H9 (cell line): ENCODE measurements around the gene ATRIP. TPM values are rescaled to one million over a fixed set of nuclear protein-coding genes. Genes with fewer than 3 reads are reported as not detected.
"Not testable (repeated sequence)": the region's sequence is repeated elsewhere in the genome, so short reads cannot be mapped to it uniquely, and the experiment has no call there.

Experiments
- DNase-seq: peaks from one replicate; pipeline ENCODE4 v3.0.0-alpha.2; 2017
- H2AFZ ChIP-seq: one replicate; pipeline ENCODE4 v1.6.1; 2013; ENCODE audit warnings: mild to moderate bottlenecking, low read length, control low read depth, moderate library complexity
- H2AK5ac ChIP-seq: 2 replicates; pipeline ENCODE4 v1.6.1; 2013; ENCODE audit warnings: low read length, control low read depth, mixed read lengths; ENCODE audit not compliant: insufficient read length
- H2BK120ac ChIP-seq: one replicate; pipeline ENCODE4 v1.6.1; 2013; ENCODE audit warnings: low read depth, mild to moderate bottlenecking, low read length, control low read depth, inconsistent platforms; ENCODE audit not compliant: poor library complexity, severe bottlenecking
- H2BK12ac ChIP-seq: 2 replicates; pipeline ENCODE4 v1.6.1; 2013; ENCODE audit warnings: low read length, control low read depth, mixed read lengths, low read depth; ENCODE audit not compliant: insufficient read length
- H2BK15ac ChIP-seq: 2 replicates; pipeline ENCODE4 v1.6.1; 2013; ENCODE audit warnings: low read depth, low read length, control low read depth
- H2BK20ac ChIP-seq: one replicate; pipeline ENCODE4 v1.6.1; 2013; ENCODE audit warnings: low read depth, mild to moderate bottlenecking, low read length, control low read depth, inconsistent platforms; ENCODE audit not compliant: poor library complexity, severe bottlenecking
- H2BK5ac ChIP-seq: 2 replicates; pipeline ENCODE4 v1.6.1; 2013; ENCODE audit warnings: low read length, control low read depth, mixed read lengths; ENCODE audit not compliant: insufficient read length
- H3K14ac ChIP-seq: 2 replicates; pipeline ENCODE4 v1.6.1; 2013; ENCODE audit warnings: low read length, control low read depth; ENCODE audit not compliant: insufficient read depth
- H3K18ac ChIP-seq: 2 replicates; pipeline ENCODE4 v1.6.1; 2013; ENCODE audit warnings: low read depth, mild to moderate bottlenecking, mixed read lengths, low read length, control low read depth; ENCODE audit not compliant: insufficient read length
- H3K23ac ChIP-seq: 2 replicates; pipeline ENCODE4 v1.6.1; 2013; ENCODE audit warnings: low read length, control low read depth, mixed read lengths, low read depth; ENCODE audit not compliant: insufficient read length
- H3K23me2 ChIP-seq: 2 replicates; pipeline ENCODE4 v1.6.1; 2013; ENCODE audit warnings: low read depth, mild to moderate bottlenecking, mixed read lengths, low read length, control low read depth; ENCODE audit not compliant: insufficient read length, poor library complexity, severe bottlenecking
- H3K27ac ChIP-seq: 2 replicates; pipeline ENCODE4 v1.5.1; 2013; ENCODE audit warnings: low read length, control low read depth, mixed read lengths, low read depth; ENCODE audit not compliant: insufficient read length
- H3K27me3 ChIP-seq: 2 replicates; pipeline ENCODE4 v1.6.1; 2013; ENCODE audit warnings: low read length, control low read depth, inconsistent platforms; ENCODE audit not compliant: insufficient read depth
- H3K4ac ChIP-seq: 2 replicates; pipeline ENCODE4 v1.6.1; 2013; ENCODE audit warnings: low read depth, mild to moderate bottlenecking, control low read depth, inconsistent platforms, low read length, moderate library complexity
- H3K4me1 ChIP-seq: 2 replicates; pipeline ENCODE4 v1.6.1; 2013; ENCODE audit warnings: low read length, control low read depth, inconsistent platforms; ENCODE audit not compliant: insufficient read depth
- H3K4me2 ChIP-seq: 2 replicates; pipeline ENCODE4 v1.6.1; 2013; ENCODE audit warnings: low read length, control low read depth, mixed read lengths; ENCODE audit not compliant: insufficient read length, insufficient read depth
- H3K56ac ChIP-seq: 2 replicates; pipeline ENCODE4 v1.6.1; 2013; ENCODE audit warnings: low read depth, mild to moderate bottlenecking, mixed read lengths, low read length, control low read depth; ENCODE audit not compliant: insufficient read length
- H3K79me1 ChIP-seq: 2 replicates; pipeline ENCODE4 v1.6.1; 2013; ENCODE audit warnings: low read depth, mild to moderate bottlenecking, moderate library complexity, low read length, control low read depth, inconsistent platforms; ENCODE audit not compliant: insufficient read depth, poor library complexity, severe bottlenecking
- H3K79me2 ChIP-seq: 2 replicates; pipeline ENCODE4 v1.6.1; 2013; ENCODE audit warnings: low read length, control low read depth, inconsistent platforms; ENCODE audit not compliant: insufficient read depth
- H3K9ac ChIP-seq: 2 replicates; pipeline ENCODE4 v1.6.1; 2013; ENCODE audit warnings: low read length, control low read depth, mixed read lengths; ENCODE audit not compliant: insufficient read length; ENCODE audit errors: extremely low read depth
- H3K9me3 ChIP-seq: one replicate; pipeline ENCODE4 v1.6.1; 2013; ENCODE audit warnings: low read depth, low read length, inconsistent platforms; ENCODE audit not compliant: control insufficient read depth
- H3T11ph ChIP-seq: one replicate; pipeline ENCODE4 v1.6.1; 2013; ENCODE audit warnings: mild to moderate bottlenecking, low read length, control low read depth, inconsistent platforms
- H4K20me1 ChIP-seq: one replicate; pipeline ENCODE4 v1.6.1; 2013; ENCODE audit not compliant: control insufficient read depth, insufficient read length, insufficient read depth
- H4K5ac ChIP-seq: 2 replicates; pipeline ENCODE4 v1.6.1; 2013; ENCODE audit warnings: low read depth, mild to moderate bottlenecking, mixed read lengths, low read length, control low read depth; ENCODE audit not compliant: insufficient read length
- H4K8ac ChIP-seq: replicated peaks from 2 replicates; pipeline ENCODE4 v1.6.1; 2013; ENCODE audit warnings: low read length, control low read depth, mixed read lengths, low read depth; ENCODE audit not compliant: insufficient read length
- H4K91ac ChIP-seq: 2 replicates; pipeline ENCODE4 v1.6.1; 2013; ENCODE audit warnings: low read depth, mild to moderate bottlenecking, moderate library complexity, mixed read lengths, low read length, control low read depth; ENCODE audit not compliant: insufficient read length
- H3K27ac Mint-ChIP-seq, 3 experiments: 2 replicates in 2 of 3; 3 replicates in 1 of 3; pipeline ENCODE4 v1.8.0; 2020 to 2021; ENCODE audit warnings: mixed read lengths in 3 of 3, mild to moderate bottlenecking in 1 of 3, moderate library complexity in 1 of 3
- H3K27me3 Mint-ChIP-seq: 2 replicates; pipeline ENCODE4 v1.8.0; 2021; ENCODE audit warnings: low read depth, mild to moderate bottlenecking, moderate library complexity, mixed read lengths
- H3K36me3 Mint-ChIP-seq, 3 experiments: 2 replicates in 2 of 3; 3 replicates in 1 of 3; pipeline ENCODE4 v1.8.0; 2020 to 2021; ENCODE audit warnings: low read depth in 3 of 3, mixed read lengths in 3 of 3; ENCODE audit not compliant: insufficient read depth in 1 of 3
- H3K4me1 Mint-ChIP-seq, 2 experiments: 2 replicates each; pipeline ENCODE4 v1.8.0; 2020; ENCODE audit warnings: mixed read lengths in 2 of 2
- H3K4me3 Mint-ChIP-seq, 2 experiments: 2 replicates in 1 of 2; 3 replicates in 1 of 2; pipeline ENCODE4 v1.8.0; 2020 to 2021; ENCODE audit warnings: mild to moderate bottlenecking in 2 of 2, mixed read lengths in 2 of 2, moderate library complexity in 1 of 2
- H3K9me3 Mint-ChIP-seq, 2 experiments: 2 replicates in 1 of 2; 3 replicates in 1 of 2; pipeline ENCODE4 v1.8.0; 2020; ENCODE audit warnings: mild to moderate bottlenecking in 2 of 2, mixed read lengths in 2 of 2, moderate library complexity in 1 of 2
- CTCF ChIP-seq: fragments of 200-600 bp; sonication (generic); conservative IDR thresholded peaks from 3 replicates; pipeline ENCODE4 v1.8.0; 2021; ENCODE audit warnings: antibody characterized with exemption, mild to moderate bottlenecking
- WGBS: extraction: QIAGEN DNeasy Blood & Tissue Kit; methylation state at CpG from one replicate; pipeline ENCODE4 v1.1.7; 2013; ENCODE audit warnings: missing lambda C conversion rate, low lambda C conversion rate, mixed read lengths; ENCODE audit not compliant: insufficient read length; ENCODE audit errors: extremely low coverage; 5-methylcytosine and 5-hydroxymethylcytosine counted together
- total RNA-seq: library from RNA; stranded (reverse); gene quantifications from 2 replicates; pipeline ENCODE4 v1.2.1, GENCODE V29; 2021

Gene ATRIP
- total RNA-seq, 1 experiment from 2014 or later: 16.3 TPM

- Histone ChIP-seq H3K9ac (no peak overlapping the region), H2BK20ac (no peak overlapping the region), H3K14ac (no peak overlapping the region), H4K8ac (no peak overlapping the region), H4K91ac (no peak overlapping the region), H3K4ac (no peak overlapping the region), H3K4me2 (no peak overlapping the region), H3K79me1 (no peaks in the 10 kb centered on the region), H2BK120ac (no peak overlapping the region), H2AFZ (no peak overlapping the region), H3K23me2 (no peaks in the 10 kb centered on the region), H3K18ac (no peak overlapping the region), H4K20me1 (no peaks in the 10 kb centered on the region), H2BK15ac (no peak overlapping the region), H2AK5ac (no peak overlapping the region), H3K27ac (no peak overlapping the region), H3K27me3 (no peaks in the 10 kb centered on the region), H2BK5ac (no peak overlapping the region), H3K9me3 (no peaks in the 10 kb centered on the region), H3K23ac (no peak overlapping the region), H3K4me1 (0 out of 2 replicates have a peak, but pooled peaks cover 2% of the 10 kb centered on the region), H3T11ph (no peak overlapping the region), H3K79me2 (no peaks in the 10 kb centered on the region), H4K5ac (no peak overlapping the region), H3K56ac (no peak overlapping the region), H2BK12ac (no peak overlapping the region)
- no CpG with 5 or more reads among the region's 6 CpGs for WGBS
- H3K9me3 Mint-ChIP-seq: no peaks in the 10 kb centered on the region
- peaks cover 17 to 49% (median 32%) of the 10 kb centered on the region in 3 experiments for H3K36me3 Mint-ChIP-seq
- no peak overlapping the region for H3K4me3 Mint-ChIP-seq
- peak; percentile 69 for DNase-seq
- 0 out of 7 replicates have a peak overlapping the region, but pooled peaks of 1 of the 3 experiments have one; percentile 22 for H3K27ac Mint-ChIP-seq
- peaks cover 10% of the 10 kb centered on the region in 2 experiments for H3K4me1 Mint-ChIP-seq
- peaks cover 2% of the 10 kb centered on the region for H3K27me3 Mint-ChIP-seq
- TF ChIP-seq CTCF: peak; percentile 81
Observed at GRCh38 chr3:48400824-48401433, 45.6 kb upstream of the ATRIP start.

DNA sequence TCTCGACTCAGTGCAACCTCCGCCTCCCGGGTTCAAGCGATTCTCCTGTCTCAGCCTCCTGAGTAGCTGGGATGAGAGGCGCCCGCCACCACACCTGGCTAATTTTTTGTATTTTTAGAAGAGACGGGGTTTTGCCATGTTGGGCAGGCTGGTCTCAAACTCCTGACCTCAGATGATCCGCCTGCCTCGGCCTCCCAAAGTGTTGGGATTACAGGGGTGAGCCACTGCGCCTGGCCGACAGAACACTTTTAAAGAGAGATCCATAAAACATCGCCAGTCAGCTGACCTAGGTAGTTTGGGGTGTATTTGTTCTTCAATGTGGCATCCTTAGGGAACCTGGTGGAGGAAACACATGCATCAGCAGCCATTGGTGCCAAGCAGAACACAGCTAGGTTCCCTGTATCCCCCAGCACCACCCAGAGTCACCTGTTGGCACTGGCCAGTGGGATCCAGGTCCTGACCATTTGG, 45.1 kb upstream of the ATRIP start:
- not testable (repeated sequence) for H4K5ac ChIP-seq, DNase-seq, H2BK5ac ChIP-seq, H4K91ac ChIP-seq, H3K9me3 ChIP-seq, H3K14ac ChIP-seq, H3K4ac ChIP-seq, H3K4me3 Mint-ChIP-seq, H2AFZ ChIP-seq, H3K23me2 ChIP-seq, H3K79me2 ChIP-seq, H3K27ac Mint-ChIP-seq, H2BK15ac ChIP-seq, H3K23ac ChIP-seq, H3K27me3 ChIP-seq, H3K27ac ChIP-seq, H2BK120ac ChIP-seq, H3K18ac ChIP-seq, H3K27me3 Mint-ChIP-seq, H3K79me1 ChIP-seq, H3K9me3 Mint-ChIP-seq, H3T11ph ChIP-seq, H3K4me1 ChIP-seq, H2BK12ac ChIP-seq, H3K56ac ChIP-seq, H2BK20ac ChIP-seq, H4K8ac ChIP-seq, H3K4me2 ChIP-seq, H4K20me1 ChIP-seq, H2AK5ac ChIP-seq, H3K9ac ChIP-seq
- no CpG with 5 or more reads among the region's 12 CpGs for whole genome bisulfite sequencing
- peaks cover 22 to 54% (median 37%) of the 10 kb centered on the region in 3 experiments for H3K36me3 Mint-ChIP-seq
- peaks cover 10% of the 10 kb centered on the region in 2 experiments for H3K4me1 Mint-ChIP-seq
